Stromal cell of bone marrow (primary cell): ENCODE data around the gene COL8A1.
"Not testable (repeated sequence)": the region's sequence is repeated elsewhere in the genome, so short reads cannot be mapped to it uniquely, and the experiment has no call there.

Source experiments
- DNase-seq: peaks from one replicate; pipeline ENCODE4 v3.0.0-alpha.2; 2012; ENCODE audit warnings: low read depth

The COL8A1 gene

GRCh38 chr3:99709686-99710085, 71.3 kb downstream of the COL8A1 start:
- no peak for DNase-seq

GRCh38 chr3:99710094-99710493, 71.7 kb downstream of the COL8A1 start:
- DNase-seq: no peak

DNA sequence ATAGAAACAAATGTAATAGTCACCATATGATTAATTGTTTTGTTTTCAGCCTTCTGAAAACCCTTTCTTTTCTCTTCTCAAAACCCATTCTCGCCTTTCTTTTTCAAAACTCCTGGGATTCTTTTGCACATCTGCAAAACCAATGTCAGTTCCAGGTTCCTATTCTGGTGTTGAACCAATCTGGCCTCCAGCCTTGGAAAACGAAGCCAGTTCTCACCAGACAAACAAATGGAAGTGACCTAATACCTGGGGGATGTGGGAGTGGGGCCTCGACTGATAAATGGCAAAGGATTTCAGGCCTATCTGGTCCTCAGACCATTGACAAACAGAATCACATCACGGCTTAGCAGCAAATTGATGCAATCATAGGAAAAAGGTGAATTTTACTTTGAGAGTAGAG, 73.0 kb downstream of the COL8A1 start:
- DNase-seq: no peak

DNA sequence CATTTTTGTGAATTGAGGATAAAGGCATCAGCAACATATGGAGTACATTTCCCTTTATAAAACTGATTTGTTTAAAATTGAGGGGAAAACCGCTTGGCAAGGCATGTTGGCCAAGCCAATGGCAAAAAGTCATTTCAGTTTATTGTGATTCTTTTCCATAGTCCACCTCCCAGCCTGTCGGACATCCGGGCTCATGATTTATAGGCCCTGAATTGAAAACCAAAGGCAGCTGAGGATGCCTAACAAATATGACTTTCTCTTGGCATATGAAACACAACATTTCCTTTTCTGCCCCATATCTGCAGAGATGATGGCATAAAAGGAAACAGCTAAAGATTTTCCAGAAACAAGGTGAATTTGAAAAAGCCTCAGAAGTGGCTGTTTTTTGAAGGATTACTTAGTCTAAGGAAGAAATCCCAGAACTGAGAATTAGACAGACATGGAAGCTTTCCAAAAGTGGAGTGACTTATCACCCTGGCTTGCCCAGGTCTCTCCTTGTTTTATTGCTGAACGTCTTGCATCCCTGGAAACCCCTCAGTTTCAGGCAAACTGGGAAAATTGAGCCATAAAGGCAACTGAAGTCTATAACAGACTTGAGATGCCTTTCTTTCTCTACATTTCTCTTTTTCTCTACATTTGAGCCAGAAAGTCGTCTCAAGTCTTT, 74.0 kb downstream of the COL8A1 start:
- DNase-seq: no peak

DNA sequence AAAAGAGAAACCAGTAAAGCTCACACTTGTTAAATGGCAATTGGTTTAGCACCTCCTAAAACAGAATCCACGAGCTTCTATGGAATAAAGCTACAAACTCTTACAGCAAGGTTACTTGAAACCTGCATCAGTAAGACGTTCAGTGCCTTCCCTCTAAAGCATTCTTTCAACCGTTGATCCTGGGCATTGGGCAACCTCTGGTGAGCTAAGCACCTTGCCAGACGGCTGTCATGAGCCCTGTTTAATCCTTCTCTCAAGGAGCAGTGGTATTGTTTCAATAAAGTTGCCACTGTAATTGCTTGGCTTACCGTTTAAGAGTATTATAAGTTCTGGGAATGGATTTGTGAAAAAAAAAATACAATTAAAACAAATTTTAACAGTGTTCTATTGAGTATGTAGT, 75.0 kb downstream of the COL8A1 start:
- no peak for DNase-seq

DNA sequence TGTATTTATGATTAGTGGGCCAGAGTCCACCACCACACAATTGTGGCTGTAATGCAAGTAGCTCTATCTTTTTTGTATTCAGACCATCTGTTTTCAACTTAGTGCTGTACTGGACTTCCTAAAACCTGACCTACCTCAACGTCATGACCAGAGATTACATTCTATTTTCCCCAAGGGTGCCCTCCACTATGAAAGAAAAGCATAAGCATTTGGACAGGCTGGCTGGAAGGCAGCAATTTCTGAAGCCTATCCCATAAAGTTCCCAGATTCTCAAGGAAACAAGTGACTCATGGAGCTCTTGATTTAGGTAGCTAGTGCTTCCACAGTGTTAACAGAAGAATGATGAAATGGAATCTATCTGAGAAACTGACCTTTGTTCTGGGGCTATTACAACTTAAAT, 75.8 kb downstream of the COL8A1 start:
- DNase-seq: peak; percentile 90

- DNase-seq: no peak
Observed at GRCh38 chr3:99714575-99714974, 76.2 kb downstream of the COL8A1 start.

- DNase-seq: no peak
Observed at GRCh38 chr3:99716463-99716995, 78.1 kb downstream of the COL8A1 start.

DNA sequence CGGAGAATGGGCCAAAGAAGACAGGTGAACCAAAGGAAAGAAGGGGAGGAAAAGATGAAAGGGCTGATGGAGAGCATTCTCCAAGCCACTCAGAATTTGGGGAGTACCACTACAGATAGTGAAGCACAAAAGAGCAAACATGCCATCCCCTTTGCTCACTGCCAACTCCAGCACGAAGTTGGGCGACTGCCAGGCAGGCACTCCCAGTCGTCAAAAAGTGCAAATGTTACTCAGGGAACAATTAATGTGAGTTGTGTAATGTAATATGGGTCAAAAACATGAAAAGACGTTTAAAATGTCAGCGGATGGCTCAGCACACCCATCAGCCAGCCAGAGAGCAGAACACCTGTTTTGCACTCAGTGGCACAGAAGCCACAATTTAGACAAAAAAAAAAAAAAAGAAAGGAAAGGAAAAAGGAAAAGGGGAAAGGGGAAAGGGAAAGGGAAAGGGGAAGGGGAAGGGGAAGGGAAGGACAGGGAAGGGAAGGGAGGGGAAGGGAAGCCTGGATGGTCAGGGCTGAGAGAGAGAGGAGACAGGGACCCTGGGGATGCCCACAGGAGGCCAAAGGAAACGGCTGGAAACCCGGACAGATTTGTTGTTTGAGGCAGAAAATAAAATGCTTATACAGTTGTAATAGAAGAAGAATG, 82.7 kb downstream of the COL8A1 start:
- DNase-seq: no peak

DNA sequence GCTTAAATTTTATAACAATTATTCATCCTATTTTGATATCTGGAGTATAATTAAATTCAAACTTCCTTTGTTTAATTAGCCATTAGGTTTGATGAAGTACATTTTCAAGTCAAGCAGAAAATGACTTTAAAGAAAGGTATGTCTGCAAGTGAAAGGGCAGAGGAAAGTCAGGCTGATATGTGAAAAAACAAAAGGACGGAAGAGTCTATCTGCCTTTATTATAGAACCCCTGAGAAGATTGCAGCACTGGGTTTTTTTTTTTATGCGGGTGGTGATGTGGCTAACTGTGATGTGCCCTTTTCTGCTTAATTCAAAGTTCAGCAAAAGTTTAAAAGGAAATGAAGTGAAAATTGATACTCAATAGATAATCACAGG, 83.2 kb downstream of the COL8A1 start:
- no peak for DNase-seq

- no peak for DNase-seq
Observed at GRCh38 chr3:99724276-99724675, 85.9 kb downstream of the COL8A1 start.

- no peak for DNase-seq
Observed at GRCh38 chr3:99730870-99731269, 92.5 kb downstream of the COL8A1 start.

DNA sequence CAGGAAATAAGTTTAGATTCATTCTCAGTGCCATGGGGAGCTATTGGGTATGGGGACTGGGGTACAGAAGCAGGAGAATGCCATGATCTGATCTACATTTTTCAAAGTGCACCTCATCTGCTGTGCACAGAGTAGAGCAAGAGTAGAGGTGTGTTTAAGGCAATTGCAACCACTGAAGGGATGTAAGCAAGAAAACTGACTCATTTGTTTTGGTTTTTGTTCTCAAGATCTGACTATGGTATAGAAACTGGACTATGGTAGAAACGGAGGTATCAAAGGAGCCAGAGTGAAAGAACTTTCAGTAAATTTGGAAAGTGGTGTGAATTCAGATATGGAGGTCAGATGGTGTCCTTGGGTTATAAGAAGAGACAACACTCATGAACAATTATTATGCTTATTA, 93.1 kb downstream of the COL8A1 start:
- no peak for DNase-seq

- not testable (repeated sequence) for DNase-seq
Observed at GRCh38 chr3:99740371-99740770, 102.0 kb downstream of the COL8A1 start.

- no peak for DNase-seq
Observed at GRCh38 chr3:99741588-99741987, 103.2 kb downstream of the COL8A1 start.

GRCh38 chr3:99747915-99748314, 109.5 kb downstream of the COL8A1 start:
- DNase-seq: peak; percentile 41

DNA sequence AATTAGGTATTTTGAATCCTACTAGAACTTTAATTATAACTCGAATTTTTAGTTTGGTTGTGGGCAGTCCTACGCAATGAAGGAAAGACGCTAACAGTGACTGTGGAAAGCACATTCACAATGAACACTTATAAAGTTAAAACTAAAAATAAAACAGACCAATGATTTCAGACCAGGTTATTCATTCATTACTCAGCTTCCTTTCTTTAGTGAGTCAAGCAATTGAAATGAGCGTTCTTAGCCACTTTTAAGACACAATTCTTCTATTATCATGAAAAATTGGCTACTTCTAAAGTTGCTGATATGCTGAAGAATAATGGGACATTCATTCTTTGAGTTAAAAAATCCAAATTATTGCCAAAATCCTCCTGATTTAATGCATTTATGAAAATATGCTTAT, 113.3 kb downstream of the COL8A1 start:
- DNase-seq: peak; percentile 63

- DNase-seq: peak; percentile 57
Observed at GRCh38 chr3:99753268-99753975, 115.0 kb downstream of the COL8A1 start.

- DNase-seq: peak; percentile 44
Observed at GRCh38 chr3:99755831-99756230, 117.4 kb downstream of the COL8A1 start.

DNA sequence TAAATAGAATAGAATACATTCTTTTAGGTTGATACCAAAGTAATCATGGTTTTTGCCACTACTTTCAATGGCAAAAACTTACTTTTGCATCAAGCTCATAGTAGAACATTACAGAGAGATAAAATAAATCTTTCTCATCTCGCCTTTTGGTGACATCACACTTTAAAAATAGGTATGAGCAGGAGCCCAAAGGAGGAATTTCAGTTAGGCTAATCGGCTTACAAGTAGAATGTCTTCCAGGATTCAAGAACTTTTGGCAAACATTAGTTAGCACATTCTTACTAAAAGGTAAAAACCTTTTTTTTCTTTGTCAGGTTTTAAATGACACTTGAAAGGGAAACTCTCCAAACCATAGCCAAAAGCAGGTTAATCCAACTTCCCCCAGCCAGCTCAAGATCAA, 119.6 kb downstream of the COL8A1 start:
- no peak for DNase-seq

DNA sequence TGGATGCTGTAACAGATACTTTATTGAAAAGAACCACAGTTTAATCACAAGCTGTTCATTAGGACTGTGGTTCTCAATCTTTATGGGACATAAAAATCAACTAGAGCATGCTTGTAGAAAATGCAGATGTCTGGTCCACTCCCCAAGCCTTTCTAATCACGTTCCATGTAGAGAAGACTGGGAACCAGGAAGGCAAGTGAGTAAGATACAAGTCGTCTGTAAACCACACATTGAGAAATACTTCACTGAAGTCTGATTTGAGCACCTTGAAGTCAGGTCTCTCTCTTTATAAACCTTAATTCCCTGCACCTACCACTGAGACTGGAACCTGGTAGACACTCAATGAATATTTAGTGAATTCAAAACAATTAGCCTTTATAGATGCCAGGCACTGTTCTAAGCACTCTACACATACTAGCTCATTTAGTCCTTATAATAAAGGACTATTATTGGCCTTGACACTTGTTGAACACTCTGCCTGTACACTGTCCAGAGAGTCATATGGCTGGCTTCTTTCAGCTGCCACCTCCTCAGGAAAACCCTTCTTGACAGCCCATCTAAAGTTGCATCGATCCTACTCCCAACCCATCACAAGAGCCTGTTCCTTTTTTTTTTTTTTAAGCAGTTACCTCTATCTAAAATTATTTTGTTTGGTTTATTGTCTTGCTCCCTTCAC, 120.2 kb downstream of the COL8A1 start:
- no peak for DNase-seq

DNA sequence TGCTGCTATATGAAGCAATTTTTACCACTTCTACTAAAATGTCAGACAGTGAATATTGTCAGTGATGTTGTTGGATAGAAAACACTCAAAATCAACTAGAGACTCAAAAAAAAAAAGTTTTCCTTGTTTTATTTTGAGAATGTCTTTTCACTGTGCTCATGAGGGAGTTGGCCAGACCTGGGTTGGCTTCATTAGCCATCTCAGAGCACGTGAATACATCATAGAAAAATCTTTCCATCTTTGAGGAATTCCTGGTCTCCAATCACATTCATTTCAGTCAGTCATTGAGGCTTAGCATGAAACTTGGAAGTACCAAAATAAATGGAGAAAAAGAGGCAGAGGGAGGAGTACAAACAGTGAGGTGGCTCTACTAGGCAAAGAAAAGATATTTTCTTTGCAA, 121.6 kb downstream of the COL8A1 start:
- DNase-seq: no peak

DNA sequence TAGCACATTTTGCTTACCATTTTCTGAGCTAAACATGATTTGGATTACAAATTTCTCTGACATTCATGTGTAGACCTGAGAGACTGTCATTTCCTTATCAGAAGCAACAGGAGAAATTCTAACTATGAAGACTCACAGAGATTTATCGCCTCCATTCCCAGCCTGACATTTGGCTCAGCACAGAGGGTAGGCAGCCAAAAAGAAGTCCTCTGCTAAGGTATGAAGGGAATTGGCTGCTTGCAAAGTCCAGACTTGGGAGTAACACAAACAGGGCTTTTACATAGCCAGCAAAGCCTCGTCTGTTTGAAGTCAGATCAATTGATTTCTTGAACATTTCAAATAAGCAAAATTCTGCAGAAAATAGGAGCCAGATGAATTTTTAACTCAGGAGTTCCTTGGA, 122.2 kb downstream of the COL8A1 start:
- DNase-seq: no peak
